CD14-positive monocyte (primary cell): ENCODE measurements around the gene COX5A. TPM values are rescaled to one million over a fixed set of nuclear protein-coding genes. Genes with fewer than 3 reads are reported as not detected.
"Not testable (repeated sequence)": the region's sequence is repeated elsewhere in the genome, so short reads cannot be mapped to it uniquely, and the experiment has no call there.

Experiments
- DNase-seq, 3 donors: peaks; one replicate each; pipeline ENCODE4 v3.0.0-alpha.2; 2011 to 2022
- H2AFZ ChIP-seq: 2 replicates; pipeline ENCODE4 v1.6.0; 2012; ENCODE audit warnings: mild to moderate bottlenecking, low read depth, low read length, inconsistent platforms; ENCODE audit not compliant: insufficient read depth, poor library complexity, severe bottlenecking
- H3K27ac ChIP-seq, 2 donors: 1 replicate in 1 of 2; 2 replicates in 1 of 2; pipeline ENCODE4 v1.5.1; 2012 to 2013; ENCODE audit warnings: low read length in 2 of 2, control low read depth in 1 of 2, inconsistent platforms in 1 of 2, low read depth in 1 of 2, mild to moderate bottlenecking in 1 of 2
- H3K27me3 ChIP-seq, 2 donors: one replicate each; pipeline versions ENCODE4 v1.6.0 to v1.6.1; 2011 to 2013; ENCODE audit warnings: low read length in 2 of 2; ENCODE audit not compliant: control insufficient read depth in 2 of 2, insufficient read depth in 2 of 2
- H3K36me3 ChIP-seq, 2 donors: replicated peaks in 1 of 2; 1 replicate in 1 of 2; 2 replicates in 1 of 2; pipeline versions ENCODE4 v1.5.1 to v1.6.1; 2012 to 2013; ENCODE audit warnings: low read length in 2 of 2, control low read depth in 1 of 2, inconsistent platforms in 1 of 2, mild to moderate bottlenecking in 1 of 2; ENCODE audit not compliant: insufficient read depth in 2 of 2, control insufficient read depth in 1 of 2
- H3K4me1 ChIP-seq, 2 donors: 1 replicate in 1 of 2; 2 replicates in 1 of 2; pipeline versions ENCODE4 v1.5.1 to v1.6.1; 2012 to 2013; ENCODE audit warnings: low read length in 2 of 2, control low read depth in 1 of 2, inconsistent platforms in 1 of 2, mild to moderate bottlenecking in 1 of 2, moderate library complexity in 1 of 2; ENCODE audit not compliant: insufficient read depth in 2 of 2, control insufficient read depth in 1 of 2
- H3K4me2 ChIP-seq: replicated peaks from 2 replicates; pipeline ENCODE3; 2012; ENCODE audit warnings: low read length, moderate library complexity, mild to moderate bottlenecking; ENCODE audit not compliant: poor library complexity, severe bottlenecking; ENCODE audit errors: extremely low read depth
- H3K4me3 ChIP-seq, 3 experiments: fragments of 200-600 bp in 1 of 3; sonication (generic) in 1 of 3; replicated peaks in 1 of 3; 1 replicate in 2 of 3; 2 replicates in 1 of 3; pipeline ENCODE4 v1.5.1; 2011 to 2013; ENCODE audit warnings: low read length in 3 of 3, mild to moderate bottlenecking in 3 of 3, control low read depth in 2 of 3, low read depth in 2 of 3, inconsistent platforms in 1 of 3, moderate library complexity in 1 of 3
- H3K79me2 ChIP-seq: 2 replicates; pipeline ENCODE4 v1.6.0; 2012; ENCODE audit warnings: mild to moderate bottlenecking, control low read depth, inconsistent platforms, low read length, moderate library complexity; ENCODE audit not compliant: insufficient read depth
- H3K9ac ChIP-seq: 2 replicates; pipeline ENCODE4 v1.6.0; 2017; ENCODE audit warnings: low read length, mild to moderate bottlenecking; ENCODE audit not compliant: insufficient read depth, poor library complexity, severe bottlenecking
- H3K9me3 ChIP-seq, 2 donors: replicated peaks in 1 of 2; 1 replicate in 1 of 2; 2 replicates in 1 of 2; pipeline versions ENCODE4 v1.5.1 to v1.6.1; 2012 to 2013; ENCODE audit warnings: low read length in 2 of 2, control low read depth in 1 of 2; ENCODE audit not compliant: control insufficient read depth in 1 of 2, insufficient read depth in 1 of 2
- H4K20me1 ChIP-seq: 2 replicates; pipeline ENCODE4 v1.6.0; 2012; ENCODE audit warnings: mild to moderate bottlenecking, low read length, control low read depth, moderate library complexity; ENCODE audit not compliant: insufficient read depth
- H3K27ac Mint-ChIP-seq, 7 donors: one replicate each; pipeline ENCODE4 v1.8.0; 2020; ENCODE audit warnings: mild to moderate bottlenecking in 7 of 7, mixed read lengths in 7 of 7, moderate library complexity in 6 of 7, inconsistent platforms in 2 of 7
- H3K27me3 Mint-ChIP-seq, 3 donors: one replicate each; pipeline ENCODE4 v1.8.0; 2021 to 2022; ENCODE audit warnings: low read depth in 3 of 3, mild to moderate bottlenecking in 3 of 3, mixed read lengths in 3 of 3, moderate library complexity in 3 of 3, inconsistent platforms in 1 of 3
- H3K36me3 Mint-ChIP-seq, 2 donors: one replicate each; pipeline ENCODE4 v1.8.0; 2020; ENCODE audit warnings: mixed read lengths in 2 of 2, inconsistent platforms in 1 of 2, mild to moderate bottlenecking in 1 of 2
- H3K4me1 Mint-ChIP-seq: one replicate; pipeline ENCODE4 v1.8.0; 2020; ENCODE audit warnings: mild to moderate bottlenecking, mixed read lengths
- H3K4me3 Mint-ChIP-seq, 2 donors: one replicate each; pipeline ENCODE4 v1.8.0; 2020; ENCODE audit warnings: mild to moderate bottlenecking in 2 of 2, mixed read lengths in 2 of 2, moderate library complexity in 1 of 2
- H3K9me3 Mint-ChIP-seq, 7 donors: one replicate each; pipeline ENCODE4 v1.8.0; 2020 to 2022; ENCODE audit warnings: mixed read lengths in 7 of 7, mild to moderate bottlenecking in 6 of 7, moderate library complexity in 6 of 7, inconsistent platforms in 2 of 7
- CTCF ChIP-seq: fragments of 200-600 bp; IDR thresholded peaks from one replicate; pipeline ENCODE4 v1.8.0; 2022; ENCODE audit warnings: antibody characterized with exemption, mild to moderate bottlenecking
- WGBS: methylation state at CpG from one replicate; pipeline ENCODE4 v1.1.5; 2013; ENCODE audit warnings: missing lambda C conversion rate; ENCODE audit not compliant: insufficient coverage; 5-methylcytosine and 5-hydroxymethylcytosine counted together
- intact Hi-C, 2 donors: fragments of 100-400 bp; cut with micrococcal nuclease; formaldehyde crosslinking; loops; one replicate each; pipeline versions ENCODE4 v1.15.0 to v1.15.1; 2023
- polyA plus RNA-seq, 3 donors: library from polyadenylated mRNA; depleted of rRNA in 1 of 3; unstranded in 2 of 3; stranded (reverse) in 1 of 3; fragments of 300-500 nt in 2 of 3; fragments of >200 nt in 1 of 3; fragmentation: Illumina TruSeq in 2 of 3; gene quantifications; 1 replicate in 2 of 3; 2 replicates in 1 of 3; pipeline ENCODE4 v1.2.3, GENCODE V29; 2012 to 2021

COX5A gene
- polyA plus RNA-seq, 3 donors = 127 to 498 (median 434) TPM

GRCh38 chr15:74950078-74950908, 12.4 kb upstream of the COX5A start:
- intact Hi-C loops = no loop called here
- H3K4me2 ChIP-seq = no peak overlapping the region
- peak; percentile 98 for TF ChIP-seq CTCF
- no peak overlapping the region for H3K9ac ChIP-seq
- Mint-ChIP-seq H3K4me3 (no peak overlapping the region), H3K36me3 (no peaks in the 10 kb centered on the region), H3K4me1 (peaks cover 12% of the 10 kb centered on the region), H3K27me3 (peaks cover 6 to 10% (median 7%) of the 10 kb centered on the region in 3 donors), H3K9me3 (peaks cover 0 to 2% (median 0%) of the 10 kb centered on the region in 7 donors), H3K27ac (no peak overlapping the region)
- no peak overlapping the region for H2AFZ ChIP-seq
- peak; percentile 58 to 79 (median 70) for DNase-seq
- H3K9me3 ChIP-seq = no peaks in the 10 kb centered on the region
- WGBS = 50% methylated on average over 2 of the region's 7 CpGs
- H3K4me3 ChIP-seq = no peak overlapping the region
- H3K27ac ChIP-seq = no peak overlapping the region
- peaks cover 4% of the 10 kb centered on the region for H3K79me2 ChIP-seq
- H3K4me1 ChIP-seq = peaks cover 6 to 10% of the 10 kb centered on the region in 2 donors
- peaks cover 10% of the 10 kb centered on the region for H4K20me1 ChIP-seq
- no peaks in the 10 kb centered on the region for H3K36me3 ChIP-seq
- H3K27me3 ChIP-seq = no peaks in the 10 kb centered on the region

GRCh38 chr15:74937272-74937589, 642 bp downstream of the COX5A start:
- Mint-ChIP-seq H3K27me3 (peaks cover 0 to 1% (median 1%) of the 10 kb centered on the region in 3 donors), H3K9me3 (peaks cover 0 to under 1% (median 0%) of the 10 kb centered on the region in 7 donors), H3K27ac (peak overlapping the region; percentile 76 to 94 (median 88)), H3K4me1 (peaks cover 28% of the 10 kb centered on the region), H3K4me3 (peak overlapping the region; percentile 78 to 92), H3K36me3 (peaks cover 8 to 13% of the 10 kb centered on the region in 2 donors)
- Histone ChIP-seq H3K9me3 (no peaks in the 10 kb centered on the region), H2AFZ (peak overlapping the region; percentile 92), H3K4me1 (peaks cover 16 to 29% of the 10 kb centered on the region in 2 donors), H3K27ac (peak overlapping the region; percentile 77 to 88), H3K79me2 (peaks cover 56% of the 10 kb centered on the region), H3K9ac (peak overlapping the region; percentile 89), H3K4me3 (peak overlapping the region; percentile 62 to 92 (median 69)), H3K27me3 (no peaks in the 10 kb centered on the region), H4K20me1 (peaks cover 42% of the 10 kb centered on the region), H3K4me2 (peak overlapping the region; percentile 93), H3K36me3 (peaks cover 0 to 4% of the 10 kb centered on the region in 2 donors)
- TF ChIP-seq CTCF = no peak
- intact Hi-C loops = loop anchor here in 1 of 2 donors (2.0 to 5.0 kb wide), 3 partner anchors 64 to 515 kb away; partner anchors contain the start of genes C15orf39, SCAMP2 and SIN3A
- DNase-seq = no peak
- under 1% methylated on average over 15 of the region's 18 CpGs for WGBS

GRCh38 chr15:74935193-74935592, 2.7 kb downstream of the COX5A start:
- peaks cover 28% of the 10 kb centered on the region for H3K4me1 Mint-ChIP-seq
- peak overlapping the region in 1 of 2 donors; percentile 30 for H3K4me3 Mint-ChIP-seq
- WGBS = no CpG with 5 or more reads among the region's 3 CpGs
- H3K27ac Mint-ChIP-seq = peak overlapping the region in 3 of 7 donors; percentile 46 to 66 (median 53)
- not testable (repeated sequence) for H3K9me3 ChIP-seq, H3K9ac ChIP-seq, H2AFZ ChIP-seq, H3K27me3 Mint-ChIP-seq, H3K9me3 Mint-ChIP-seq, H3K27me3 ChIP-seq, H3K4me3 ChIP-seq, DNase-seq, H3K4me2 ChIP-seq, H3K27ac ChIP-seq
- intact Hi-C loops = loop anchor here in 1 of 2 donors (5.0 kb wide), 2 partner anchors 267 to 517 kb away; partner anchors contain the start of genes C15orf39 and SIN3A
- Histone ChIP-seq H3K79me2 (peaks cover 76% of the 10 kb centered on the region), H4K20me1 (peaks cover 62% of the 10 kb centered on the region), H3K4me1 (peaks cover 16 to 29% of the 10 kb centered on the region in 2 donors), H3K36me3 (peaks cover 8 to 20% of the 10 kb centered on the region in 2 donors)
- H3K36me3 Mint-ChIP-seq = peaks cover 13 to 28% of the 10 kb centered on the region in 2 donors
